Loucy (cell line): Measurements from ENCODE around the gene HS3ST4.

Source experiments
- H2AFZ ChIP-seq: fragments of 200-600 bp; sonication (generic); 2 replicates; pipeline ENCODE4 v1.6.0; 2016; ENCODE audit warnings: antibody characterized with exemption, mild to moderate bottlenecking, low read length, moderate library complexity
- H3F3A ChIP-seq: fragments of 200-600 bp; 2 replicates; pipeline ENCODE4 v1.6.0; 2016; ENCODE audit warnings: antibody characterized with exemption, low read depth, mild to moderate bottlenecking
- H3K27me3 ChIP-seq: fragments of 200-600 bp; sonication (generic); 2 replicates; pipeline ENCODE4 v1.6.1; 2014; ENCODE audit warnings: low read length, mild to moderate bottlenecking; ENCODE audit not compliant: insufficient read depth, poor library complexity, severe bottlenecking
- H3K36me3 ChIP-seq: fragments of 200-600 bp; sonication (generic); 2 replicates; pipeline ENCODE4 v1.6.1; 2016; ENCODE audit warnings: low read length; ENCODE audit not compliant: insufficient read depth
- H3K4me1 ChIP-seq: fragments of 200-600 bp; sonication (generic); 2 replicates; pipeline ENCODE4 v1.5.1; 2014; ENCODE audit warnings: low read length, mild to moderate bottlenecking; ENCODE audit not compliant: insufficient read depth, poor library complexity, severe bottlenecking
- H3K4me2 ChIP-seq: fragments of 200-600 bp; sonication (generic); 2 replicates; pipeline ENCODE4 v1.6.0; 2014; ENCODE audit warnings: antibody characterized with exemption, low read length, low read depth, mild to moderate bottlenecking; ENCODE audit not compliant: poor library complexity, severe bottlenecking
- H3K4me3 ChIP-seq: fragments of 200-600 bp; sonication (generic); 2 replicates; pipeline ENCODE4 v1.5.1; 2014; ENCODE audit warnings: low read length, mild to moderate bottlenecking, mixed read lengths; ENCODE audit not compliant: poor library complexity, severe bottlenecking
- H3K79me2 ChIP-seq: fragments of 200-600 bp; sonication (generic); 2 replicates; pipeline ENCODE4 v1.6.1; 2014; ENCODE audit warnings: low read length; ENCODE audit not compliant: insufficient read depth
- H3K9ac ChIP-seq: fragments of 200-600 bp; sonication (generic); 2 replicates; pipeline ENCODE4 v1.6.0; 2014; ENCODE audit warnings: mild to moderate bottlenecking, low read depth, low read length, moderate library complexity; ENCODE audit not compliant: poor library complexity, severe bottlenecking
- H3K9me2 ChIP-seq: fragments of 200-600 bp; sonication (generic); replicated peaks from 2 replicates; pipeline ENCODE4 v1.6.1; 2016; ENCODE audit warnings: low read depth, low read length, mixed read lengths
- H3K9me3 ChIP-seq: fragments of 200-600 bp; sonication (generic); 2 replicates; pipeline ENCODE4 v1.6.1; 2014; ENCODE audit warnings: mild to moderate bottlenecking, antibody characterized with exemption, low read length, low read depth; ENCODE audit not compliant: insufficient read depth
- H4K20me1 ChIP-seq: fragments of 200-600 bp; sonication (generic); 2 replicates; pipeline ENCODE4 v1.6.0; 2014; ENCODE audit warnings: antibody characterized with exemption, low read length, mild to moderate bottlenecking; ENCODE audit not compliant: insufficient read depth, poor library complexity, severe bottlenecking
- CTCF ChIP-seq: fragments of 200-600 bp; sonication (generic); conservative IDR thresholded peaks from 2 replicates; pipeline ENCODE4 v1.5.1; 2014; ENCODE audit warnings: mild to moderate bottlenecking, antibody characterized with exemption, low read length
- EZH2phosphoT487 ChIP-seq: fragments of 200-600 bp; IDR thresholded peaks from 2 replicates; pipeline ENCODE4 v1.6.1; 2018; ENCODE audit warnings: antibody characterized with exemption, mild to moderate bottlenecking, moderate library complexity, borderline replicate concordance

HS3ST4 gene

GRCh38 chr16:25783226-25783625 is 91.5 kb downstream of the HS3ST4 start:
- Histone ChIP-seq H3K9ac (no peak overlapping the region), H3K4me2 (no peak overlapping the region), H3K79me2 (no peaks in the 10 kb centered on the region), H4K20me1 (no peaks in the 10 kb centered on the region), H3K9me3 (0 out of 2 replicates have a peak, but pooled peaks cover 10% of the 10 kb centered on the region), H3K36me3 (no peaks in the 10 kb centered on the region), H3K4me1 (no peaks in the 10 kb centered on the region), H3K27me3 (no peaks in the 10 kb centered on the region), H3F3A (no peaks in the 10 kb centered on the region), H3K9me2 (no peaks in the 10 kb centered on the region), H3K4me3 (no peak overlapping the region), H2AFZ (no peak overlapping the region)
- TF ChIP-seq EZH2phosphoT487 (no peak), CTCF (no peak)

- no peak overlapping the region for H3K4me3 ChIP-seq
- 0 out of 2 replicates have a peak, but pooled peaks cover 5% of the 10 kb centered on the region for H3K9me3 ChIP-seq
- no peak overlapping the region for H3K4me2 ChIP-seq
- no peaks in the 10 kb centered on the region for H3K27me3 ChIP-seq
- H3F3A ChIP-seq = no peaks in the 10 kb centered on the region
- H3K79me2 ChIP-seq = no peaks in the 10 kb centered on the region
- H3K4me1 ChIP-seq = no peaks in the 10 kb centered on the region
- no peaks in the 10 kb centered on the region for H3K9me2 ChIP-seq
- H3K36me3 ChIP-seq = no peaks in the 10 kb centered on the region
- no peak overlapping the region for H3K9ac ChIP-seq
- TF ChIP-seq EZH2phosphoT487 = no peak
- TF ChIP-seq CTCF = no peak
- H4K20me1 ChIP-seq = no peaks in the 10 kb centered on the region
- no peak overlapping the region for H2AFZ ChIP-seq
These were observed 93.6 kb downstream of the HS3ST4 start for GRCh38 chr16:25785361-25785760.

- no peaks in the 10 kb centered on the region for H3K27me3 ChIP-seq
- TF ChIP-seq CTCF (no peak), EZH2phosphoT487 (no peak)
- no peaks in the 10 kb centered on the region for H3K9me2 ChIP-seq
- H3K4me1 ChIP-seq = no peaks in the 10 kb centered on the region
- H3F3A ChIP-seq = no peaks in the 10 kb centered on the region
- H2AFZ ChIP-seq = no peak overlapping the region
- no peaks in the 10 kb centered on the region for H3K36me3 ChIP-seq
- no peaks in the 10 kb centered on the region for H4K20me1 ChIP-seq
- H3K9ac ChIP-seq = no peak overlapping the region
- no peaks in the 10 kb centered on the region for H3K79me2 ChIP-seq
- 0 out of 2 replicates have a peak, but pooled peaks cover 5% of the 10 kb centered on the region for H3K9me3 ChIP-seq
- no peak overlapping the region for H3K4me2 ChIP-seq
- no peak overlapping the region for H3K4me3 ChIP-seq
These were observed 95.0 kb downstream of the HS3ST4 start for GRCh38 chr16:25786748-25787147.
